Measurements from ENCODE around the gene PDCD6IP. TPM values are rescaled to one million over a fixed set of nuclear protein-coding genes. Genes with fewer than 3 reads are reported as not detected.

The PDCD6IP gene
- total and polyA plus RNA-seq, 2 of the 13 experiments (the other 11 are each of a cell fraction or from before 2014, with no cell fraction given): 62.5 to 85.6 TPM

- TF ChIP-seq ZNF136 (CRISPR knock-in tag; IDR thresholded peaks at IDR 0.05; ENCODE audit: low read depth): no peak
- no peak for TF ChIP-seq REXO4 (CRISPR knock-in tag; IDR thresholded peaks at IDR 0.05; ENCODE audit: borderline replicate concordance)
- no peak for TF ChIP-seq SRSF1 (optimal IDR thresholded peaks at IDR 0.05; ENCODE audit: low read depth, low read length)
- no peak for TF ChIP-seq RAD51 (IDR thresholded peaks at IDR 0.05; ENCODE audit: borderline replicate concordance)
- TF ChIP-seq, protein P1, sequence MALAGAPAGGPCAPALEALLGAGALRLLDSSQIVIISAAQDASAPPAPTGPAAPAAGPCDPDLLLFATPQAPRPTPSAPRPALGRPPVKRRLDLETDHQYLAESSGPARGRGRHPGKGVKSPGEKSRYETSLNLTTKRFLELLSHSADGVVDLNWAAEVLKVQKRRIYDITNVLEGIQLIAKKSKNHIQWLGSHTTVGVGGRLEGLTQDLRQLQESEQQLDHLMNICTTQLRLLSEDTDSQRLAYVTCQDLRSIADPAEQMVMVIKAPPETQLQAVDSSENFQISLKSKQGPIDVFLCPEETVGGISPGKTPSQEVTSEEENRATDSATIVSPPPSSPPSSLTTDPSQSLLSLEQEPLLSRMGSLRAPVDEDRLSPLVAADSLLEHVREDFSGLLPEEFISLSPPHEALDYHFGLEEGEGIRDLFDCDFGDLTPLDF (CRISPR knock-in tag; IDR thresholded peaks at IDR 0.05): no peak
- no peak for TF ChIP-seq SMAD1 (CRISPR knock-in tag; IDR thresholded peaks at IDR 0.05; ENCODE audit: borderline replicate concordance, low read depth)
- TF ChIP-seq TSC22D2 (CRISPR knock-in tag; IDR thresholded peaks at IDR 0.05; ENCODE audit: borderline replicate concordance): 0 out of 2 replicates have a peak, but pooled peaks have one; percentile 9
- TF ChIP-seq ZSCAN20 (CRISPR knock-in tag; IDR thresholded peaks at IDR 0.05; ENCODE audit: borderline replicate concordance): no peak
- TF ChIP-seq, protein P2, sequence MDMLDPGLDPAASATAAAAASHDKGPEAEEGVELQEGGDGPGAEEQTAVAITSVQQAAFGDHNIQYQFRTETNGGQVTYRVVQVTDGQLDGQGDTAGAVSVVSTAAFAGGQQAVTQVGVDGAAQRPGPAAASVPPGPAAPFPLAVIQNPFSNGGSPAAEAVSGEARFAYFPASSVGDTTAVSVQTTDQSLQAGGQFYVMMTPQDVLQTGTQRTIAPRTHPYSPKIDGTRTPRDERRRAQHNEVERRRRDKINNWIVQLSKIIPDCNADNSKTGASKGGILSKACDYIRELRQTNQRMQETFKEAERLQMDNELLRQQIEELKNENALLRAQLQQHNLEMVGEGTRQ (IDR thresholded peaks at IDR 0.05; ENCODE audit: low read depth, low read length): no peak
- TF ChIP-seq, protein P2 (CRISPR knock-in tag; IDR thresholded peaks at IDR 0.05; ENCODE audit: borderline replicate concordance): no peak
- no peak for TF ChIP-seq RARG (CRISPR knock-in tag; IDR thresholded peaks at IDR 0.05; ENCODE audit: low read depth)
- TF ChIP-seq ZKSCAN5 (CRISPR knock-in tag; IDR thresholded peaks at IDR 0.05): no peak
- TF ChIP-seq ARID2 (CRISPR knock-in tag; IDR thresholded peaks at IDR 0.05; ENCODE audit: borderline replicate concordance): no peak
- no peak for TF ChIP-seq ZBTB42 (CRISPR knock-in tag; IDR thresholded peaks at IDR 0.05)
- TF ChIP-seq ZNF18 (CRISPR knock-in tag; IDR thresholded peaks at IDR 0.05; ENCODE audit: insufficient replicate concordance): no peak
- TF ChIP-seq, protein P3, sequence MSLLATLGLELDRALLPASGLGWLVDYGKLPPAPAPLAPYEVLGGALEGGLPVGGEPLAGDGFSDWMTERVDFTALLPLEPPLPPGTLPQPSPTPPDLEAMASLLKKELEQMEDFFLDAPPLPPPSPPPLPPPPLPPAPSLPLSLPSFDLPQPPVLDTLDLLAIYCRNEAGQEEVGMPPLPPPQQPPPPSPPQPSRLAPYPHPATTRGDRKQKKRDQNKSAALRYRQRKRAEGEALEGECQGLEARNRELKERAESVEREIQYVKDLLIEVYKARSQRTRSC (CRISPR knock-in tag; IDR thresholded peaks at IDR 0.05; ENCODE audit: low read depth): no peak
- TF ChIP-seq ZNF446 (CRISPR knock-in tag; IDR thresholded peaks at IDR 0.05): no peak
- TF ChIP-seq ZNF704 (CRISPR knock-in tag; IDR thresholded peaks at IDR 0.05; ENCODE audit: borderline replicate concordance): no peak
- no peak for TF ChIP-seq TFE3 (CRISPR knock-in tag; IDR thresholded peaks at IDR 0.05)
- TF ChIP-seq, protein P4, sequence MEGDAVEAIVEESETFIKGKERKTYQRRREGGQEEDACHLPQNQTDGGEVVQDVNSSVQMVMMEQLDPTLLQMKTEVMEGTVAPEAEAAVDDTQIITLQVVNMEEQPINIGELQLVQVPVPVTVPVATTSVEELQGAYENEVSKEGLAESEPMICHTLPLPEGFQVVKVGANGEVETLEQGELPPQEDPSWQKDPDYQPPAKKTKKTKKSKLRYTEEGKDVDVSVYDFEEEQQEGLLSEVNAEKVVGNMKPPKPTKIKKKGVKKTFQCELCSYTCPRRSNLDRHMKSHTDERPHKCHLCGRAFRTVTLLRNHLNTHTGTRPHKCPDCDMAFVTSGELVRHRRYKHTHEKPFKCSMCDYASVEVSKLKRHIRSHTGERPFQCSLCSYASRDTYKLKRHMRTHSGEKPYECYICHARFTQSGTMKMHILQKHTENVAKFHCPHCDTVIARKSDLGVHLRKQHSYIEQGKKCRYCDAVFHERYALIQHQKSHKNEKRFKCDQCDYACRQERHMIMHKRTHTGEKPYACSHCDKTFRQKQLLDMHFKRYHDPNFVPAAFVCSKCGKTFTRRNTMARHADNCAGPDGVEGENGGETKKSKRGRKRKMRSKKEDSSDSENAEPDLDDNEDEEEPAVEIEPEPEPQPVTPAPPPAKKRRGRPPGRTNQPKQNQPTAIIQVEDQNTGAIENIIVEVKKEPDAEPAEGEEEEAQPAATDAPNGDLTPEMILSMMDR (CRISPR knock-in tag; IDR thresholded peaks at IDR 0.05): no peak
These were observed 365 bp upstream of the PDCD6IP start (continued) for GRCh38 chr3:33798113-33798417.
